ENCODE data around the gene SRGN. TPM values are rescaled to one million over a fixed set of nuclear protein-coding genes. Genes with fewer than 3 reads are reported as not detected.

The SRGN gene
- polyA plus RNA-seq, 1 donor from 2014 or later = not detected

GRCh38 chr10:69048103-69048502 lies 39.8 kb upstream of the SRGN start:
- no peaks in the 10 kb centered on the region for H3K9me3 ChIP-seq (ENCODE audit: low read length)
- TF ChIP-seq SMC3 (conservative IDR thresholded peaks at IDR 0.05; ENCODE audit: poor library complexity) (no peak), REST (IDR thresholded peaks at IDR 0.05; ENCODE audit: borderline replicate concordance) (no peak), TAF1 (IDR thresholded peaks at IDR 0.05; ENCODE audit: low read depth) (no peak), EZH2 (IDR thresholded peaks at IDR 0.05; ENCODE audit: borderline replicate concordance, insufficient read depth, low read length, poor library complexity, severe bottlenecking) (no peak)

GRCh38 chr10:69049566-69049961 lies 38.3 kb upstream of the SRGN start:
- Histone ChIP-seq H3K9ac (ENCODE audit: low read length) (no peak overlapping the region), H3K36me3 (ENCODE audit: insufficient read depth, low read length) (no peaks in the 10 kb centered on the region), H3K4me2 (ENCODE audit: low read length) (no peak overlapping the region), H4K20me1 (ENCODE audit: insufficient read depth) (no peaks in the 10 kb centered on the region), H2AFZ (ENCODE audit: low read depth, low read length) (no peak overlapping the region), H3F3A (ENCODE audit: insufficient read depth, low read length, poor library complexity, severe bottlenecking) (no peaks in the 10 kb centered on the region), H3K79me2 (replicated peaks; ENCODE audit: insufficient read depth, low read length) (no peaks in the 10 kb centered on the region), H3K4me3 (ENCODE audit: low read length) (no peak overlapping the region), H3K27me3 (ENCODE audit: insufficient read depth, low read depth, low read length) (no peaks in the 10 kb centered on the region), H3K9me2 (ENCODE audit: insufficient read depth, low read length) (no peaks in the 10 kb centered on the region), H3K9me3 (ENCODE audit: low read length) (no peaks in the 10 kb centered on the region), H3K27ac (ENCODE audit: low read length) (no peak overlapping the region)
- no peak for TF ChIP-seq RAD21 (conservative IDR thresholded peaks at IDR 0.05)
- TF ChIP-seq EZH2 (IDR thresholded peaks at IDR 0.05; ENCODE audit: borderline replicate concordance, insufficient read depth, low read length, poor library complexity, severe bottlenecking) = no peak
- no peak for TF ChIP-seq TAF1 (IDR thresholded peaks at IDR 0.05; ENCODE audit: low read depth)
- TF ChIP-seq CTCF (IDR thresholded peaks at IDR 0.05; ENCODE audit: poor library complexity, severe bottlenecking) = no peak
- no peak for TF ChIP-seq MXI1 (conservative IDR thresholded peaks at IDR 0.05; ENCODE audit: poor library complexity, severe bottlenecking)
- no peak for TF ChIP-seq POLR2AphosphoS5 (IDR thresholded peaks at IDR 0.05)
- TF ChIP-seq REST (IDR thresholded peaks at IDR 0.05; ENCODE audit: borderline replicate concordance) = no peak
- no peak for TF ChIP-seq SMC3 (conservative IDR thresholded peaks at IDR 0.05; ENCODE audit: poor library complexity)
- no peak for TF ChIP-seq EP300 (conservative IDR thresholded peaks at IDR 0.05; ENCODE audit: poor library complexity, severe bottlenecking)

More at GRCh38 chr10:69048103-69048502, 39.8 kb upstream of the SRGN start:
- H3K9me2 ChIP-seq (ENCODE audit: insufficient read depth, low read length) = no peaks in the 10 kb centered on the region
- no peak overlapping the region for H3K27ac ChIP-seq (ENCODE audit: low read length)
- H3F3A ChIP-seq (ENCODE audit: insufficient read depth, low read length, poor library complexity, severe bottlenecking) = no peaks in the 10 kb centered on the region
- no peak overlapping the region for H2AFZ ChIP-seq (ENCODE audit: low read depth, low read length)
- H3K79me2 ChIP-seq (replicated peaks; ENCODE audit: insufficient read depth, low read length) = no peaks in the 10 kb centered on the region
- H3K27me3 ChIP-seq (ENCODE audit: insufficient read depth, low read depth, low read length) = no peaks in the 10 kb centered on the region
- no peaks in the 10 kb centered on the region for H4K20me1 ChIP-seq (ENCODE audit: insufficient read depth)
- H3K4me3 ChIP-seq (ENCODE audit: low read length) = no peak overlapping the region
- H3K9ac ChIP-seq (ENCODE audit: low read length) = no peak overlapping the region
- no peaks in the 10 kb centered on the region for H3K36me3 ChIP-seq (ENCODE audit: insufficient read depth, low read length)
- no peak overlapping the region for H3K4me2 ChIP-seq (ENCODE audit: low read length)

All from neural cell (in vitro differentiated cells).